ENCODE measurements around the gene THSD4.

Gene THSD4

GRCh38 chr15:71323082-71323481 is 207.8 kb downstream of the THSD4 start:
- Histone ChIP-seq H3K9me3 (ENCODE audit: severe bottlenecking) (no peaks in the 10 kb centered on the region), H3K27ac (no peak overlapping the region), H3K4me3 (ENCODE audit: low read depth, low read length) (no peak overlapping the region)

DNA sequence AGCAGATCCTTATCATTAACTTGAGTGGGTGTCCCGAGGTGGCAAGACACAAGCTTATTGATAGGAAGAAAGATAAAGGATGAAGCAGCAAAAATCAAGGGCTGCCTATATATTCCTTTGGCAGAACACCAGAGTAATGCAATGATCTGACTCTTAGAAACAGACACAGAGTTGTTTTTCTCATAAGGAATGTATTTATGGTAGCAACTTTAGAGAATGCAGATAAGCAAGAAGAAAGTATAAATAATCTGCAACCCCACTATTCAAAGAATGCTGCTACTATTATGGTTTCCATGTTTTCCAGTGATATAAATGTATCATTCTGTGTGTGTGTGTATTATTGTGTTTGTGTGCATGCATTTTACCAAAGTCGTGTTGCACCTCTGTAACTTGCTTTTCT is 208.3 kb downstream of the THSD4 start:
- no peak for DNase-seq
- Histone ChIP-seq H3K27ac (no peak overlapping the region), H3K9me3 (ENCODE audit: severe bottlenecking) (no peaks in the 10 kb centered on the region), H3K36me3 (no peaks in the 10 kb centered on the region), H3K27me3 (ENCODE audit: insufficient read depth, low read depth, severe bottlenecking) (no peaks in the 10 kb centered on the region), H3K4me3 (ENCODE audit: low read depth, low read length) (no peak overlapping the region)
- no peak for TF ChIP-seq CTCF (IDR thresholded peaks at IDR 0.05; ENCODE audit: low read depth, low read length)

More at GRCh38 chr15:71323082-71323481, 207.8 kb downstream of the THSD4 start:
- H3K36me3 ChIP-seq = no peaks in the 10 kb centered on the region
- TF ChIP-seq CTCF (IDR thresholded peaks at IDR 0.05; ENCODE audit: low read depth, low read length) = no peak
- no peaks in the 10 kb centered on the region for H3K27me3 ChIP-seq (ENCODE audit: insufficient read depth, low read depth, severe bottlenecking)
- no peak for DNase-seq

GRCh38 chr15:71325481-71325880 is 210.2 kb downstream of the THSD4 start:
- H3K9me3 ChIP-seq (ENCODE audit: severe bottlenecking) = no peaks in the 10 kb centered on the region
- DNase-seq = no peak
- H3K27me3 ChIP-seq (ENCODE audit: insufficient read depth, low read depth, severe bottlenecking) = no peaks in the 10 kb centered on the region
- no peak overlapping the region for H3K27ac ChIP-seq
- TF ChIP-seq CTCF (IDR thresholded peaks at IDR 0.05; ENCODE audit: low read depth, low read length) = no peak
- no peaks in the 10 kb centered on the region for H3K36me3 ChIP-seq
- H3K4me3 ChIP-seq (ENCODE audit: low read depth, low read length) = no peak overlapping the region

GRCh38 chr15:71328453-71328852 is 213.2 kb downstream of the THSD4 start:
- TF ChIP-seq CTCF (IDR thresholded peaks at IDR 0.05; ENCODE audit: low read depth, low read length) = no peak
- Histone ChIP-seq H3K9me3 (ENCODE audit: severe bottlenecking) (no peaks in the 10 kb centered on the region), H3K4me3 (ENCODE audit: low read depth, low read length) (no peak overlapping the region), H3K36me3 (no peaks in the 10 kb centered on the region), H3K27me3 (ENCODE audit: insufficient read depth, low read depth, severe bottlenecking) (no peaks in the 10 kb centered on the region), H3K27ac (no peak overlapping the region)
- no peak for DNase-seq

GRCh38 chr15:71329041-71329440 is 213.8 kb downstream of the THSD4 start:
- no peaks in the 10 kb centered on the region for H3K36me3 ChIP-seq
- no peaks in the 10 kb centered on the region for H3K27me3 ChIP-seq (ENCODE audit: insufficient read depth, low read depth, severe bottlenecking)
- no peaks in the 10 kb centered on the region for H3K9me3 ChIP-seq (ENCODE audit: severe bottlenecking)
- no peak overlapping the region for H3K4me3 ChIP-seq (ENCODE audit: low read depth, low read length)
- H3K27ac ChIP-seq = no peak overlapping the region
- no peak for TF ChIP-seq CTCF (IDR thresholded peaks at IDR 0.05; ENCODE audit: low read depth, low read length)
- no peak for DNase-seq

DNA sequence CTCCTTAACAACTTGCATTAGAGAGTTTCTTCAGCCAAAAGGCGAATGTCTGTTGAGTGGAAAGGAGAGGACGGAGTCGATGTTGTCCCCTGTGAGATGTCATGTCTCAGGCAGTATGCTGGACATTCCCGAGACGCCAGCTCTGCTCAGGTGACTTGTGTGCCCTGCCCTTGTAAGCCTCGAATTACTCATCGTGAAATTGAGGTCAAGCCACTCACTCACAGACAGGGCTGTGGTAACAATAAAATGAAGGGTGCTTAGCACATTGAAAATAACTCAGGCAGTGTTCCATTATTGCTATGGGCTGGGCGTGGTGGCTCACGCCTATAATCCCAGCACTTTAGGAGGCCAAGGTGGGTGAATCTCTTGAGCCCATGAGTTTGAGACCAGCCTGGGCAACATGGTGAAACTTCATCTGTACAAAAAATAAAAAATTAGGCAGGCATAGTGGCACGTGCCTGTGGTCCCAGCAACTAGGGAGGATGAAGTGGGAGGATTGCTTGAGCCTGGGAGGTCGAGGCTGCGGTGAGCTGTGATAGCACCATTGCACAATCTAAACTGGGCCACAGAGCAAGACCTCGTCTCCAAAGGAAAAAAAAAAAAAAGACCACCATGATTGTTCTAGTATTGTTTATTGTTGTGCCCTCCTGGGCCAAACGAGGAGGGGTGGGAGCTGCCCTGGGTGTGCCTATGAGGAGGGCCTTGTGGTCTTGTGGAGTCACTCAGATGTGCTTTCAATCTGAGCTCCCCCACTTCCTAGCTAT is 214.4 kb downstream of the THSD4 start:
- H3K27ac ChIP-seq = no peak overlapping the region
- no peak for DNase-seq
- no peak for TF ChIP-seq CTCF (IDR thresholded peaks at IDR 0.05; ENCODE audit: low read depth, low read length)

More for the DNA sequence above, 214.4 kb downstream of the THSD4 start:
- H3K27me3 ChIP-seq (ENCODE audit: insufficient read depth, low read depth, severe bottlenecking) = no peaks in the 10 kb centered on the region
- H3K4me3 ChIP-seq (ENCODE audit: low read depth, low read length) = no peak overlapping the region
- H3K9me3 ChIP-seq (ENCODE audit: severe bottlenecking) = no peaks in the 10 kb centered on the region
- no peaks in the 10 kb centered on the region for H3K36me3 ChIP-seq
